Measurements from ENCODE around the gene ZMYND19.
"Not testable (repeated sequence)": the region's sequence is repeated elsewhere in the genome, so short reads cannot be mapped to it uniquely, and the experiment has no call there.

The ZMYND19 gene

DNA sequence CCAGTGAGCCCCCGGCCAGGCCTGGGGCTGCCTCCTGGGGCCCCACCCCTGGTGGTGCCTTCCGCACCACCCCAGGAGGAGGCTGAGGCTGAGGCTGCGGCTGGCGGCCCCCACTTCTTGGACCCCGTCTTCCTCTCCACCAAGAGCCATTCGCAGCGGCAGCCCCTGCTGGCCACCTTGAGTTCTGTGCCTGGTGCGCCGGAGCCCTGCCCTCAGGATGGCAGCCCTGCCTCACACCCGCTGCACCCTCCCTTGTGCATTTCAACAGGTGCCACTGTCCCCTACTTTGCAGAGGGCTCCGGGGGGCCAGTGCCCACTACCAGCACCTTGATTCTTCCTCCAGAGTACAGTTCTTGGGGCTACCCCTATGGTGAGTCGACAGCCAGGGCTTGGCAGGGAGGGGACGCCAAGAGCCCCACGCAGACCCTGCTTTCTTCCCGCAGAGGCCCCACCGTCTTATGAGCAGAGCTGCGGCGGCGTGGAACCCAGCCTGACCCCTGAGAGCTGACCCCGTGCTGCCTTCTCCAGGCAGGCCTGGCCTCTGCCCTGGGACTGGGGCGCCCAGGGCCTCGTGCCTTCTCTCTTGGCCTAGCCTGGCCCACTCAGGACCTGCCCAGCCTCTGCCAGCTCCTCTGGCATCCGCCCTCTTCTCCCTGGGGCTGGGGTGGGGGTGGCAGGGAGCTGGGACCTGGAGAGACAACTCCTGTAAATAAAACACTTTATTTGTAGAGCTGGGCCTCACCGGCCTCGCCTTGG lies 24.5 kb upstream of the ZMYND19 start:
- no peak for DNase-seq (ENCODE audit: low read depth in 2 of 2)

DNA sequence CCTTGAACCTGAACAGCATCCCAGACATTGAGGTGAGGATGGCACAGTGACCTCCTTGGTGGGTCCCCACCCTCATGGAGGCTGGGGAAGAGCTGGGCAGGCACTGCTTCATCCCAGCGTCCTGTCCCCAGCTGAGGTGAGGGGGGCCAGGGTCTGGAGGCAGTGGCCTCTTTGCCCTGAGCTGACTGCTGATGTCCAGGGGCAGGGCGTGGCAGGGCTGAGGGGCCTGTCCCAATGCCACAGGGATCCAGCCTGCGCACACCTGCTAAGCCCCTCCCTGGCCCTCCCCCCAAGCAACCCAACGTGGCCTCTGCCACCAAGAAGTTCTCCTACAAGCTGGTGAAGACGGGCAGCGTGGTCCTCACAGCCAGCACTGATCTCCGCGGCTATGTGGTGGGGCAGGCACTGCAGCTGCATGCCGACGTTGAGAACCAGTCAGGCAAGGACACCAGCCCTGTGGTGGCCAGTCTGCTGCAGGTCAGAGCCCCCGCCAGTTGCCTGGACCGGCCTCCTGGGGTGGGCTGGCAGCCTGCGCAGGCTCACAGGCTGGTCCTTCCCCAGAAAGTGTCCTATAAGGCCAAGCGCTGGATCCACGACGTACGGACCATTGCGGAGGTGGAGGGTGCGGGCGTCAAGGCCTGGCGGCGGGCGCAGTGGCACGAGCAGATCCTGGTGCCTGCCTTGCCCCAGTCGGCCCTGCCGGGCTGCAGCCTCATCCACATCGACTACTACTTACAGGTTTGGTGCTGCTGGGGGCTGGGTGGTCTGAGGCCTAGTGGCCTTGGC lies 23.6 kb upstream of the ZMYND19 start:
- DNase-seq (ENCODE audit: low read depth in 2 of 2) = no peak

DNA sequence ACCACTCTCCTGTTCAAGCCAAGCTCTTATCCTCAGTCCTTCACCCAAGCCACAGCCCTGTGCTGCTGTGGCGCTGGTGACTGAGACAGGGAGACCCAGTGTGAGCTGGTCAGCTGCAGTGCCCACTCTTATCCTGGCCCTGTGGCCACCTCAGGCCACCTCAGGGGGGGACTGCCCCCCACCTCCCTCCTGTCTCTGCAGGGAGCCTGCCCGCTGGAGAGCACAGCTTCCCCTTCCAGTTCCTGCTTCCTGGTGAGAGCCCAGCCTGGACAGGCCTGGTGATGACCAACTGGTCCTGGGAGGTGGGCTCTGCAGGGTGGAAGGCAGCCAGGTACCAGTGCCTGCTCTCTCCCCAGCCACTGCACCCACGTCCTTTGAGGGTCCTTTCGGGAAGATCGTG lies 22.9 kb upstream of the ZMYND19 start:
- DNase-seq (ENCODE audit: low read depth in 2 of 2) = no peak

DNA sequence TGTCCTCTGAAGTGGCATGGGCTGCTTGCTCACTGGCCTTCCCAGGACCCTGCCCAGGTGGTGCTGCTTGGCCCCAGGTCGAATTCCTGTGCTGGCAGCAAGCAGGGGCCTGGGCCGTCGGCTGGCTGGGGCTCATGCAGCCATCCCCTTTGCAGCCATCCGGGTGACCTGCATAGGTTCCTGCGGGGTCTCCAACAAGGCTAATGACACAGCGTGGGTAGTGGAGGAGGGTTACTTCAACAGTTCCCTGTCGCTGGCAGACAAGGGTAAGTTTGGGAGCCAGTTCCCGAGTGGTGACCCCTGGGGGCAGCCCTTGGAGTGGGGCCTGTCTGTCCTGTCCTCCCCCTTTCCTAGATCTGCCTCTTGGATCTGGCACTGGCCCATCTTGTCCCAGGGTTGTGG lies 22.4 kb upstream of the ZMYND19 start:
- no peak for DNase-seq (ENCODE audit: low read depth in 2 of 2)

- DNase-seq (ENCODE audit: low read depth in 2 of 2) = peak in 1 of 2 donors; percentile 38
Measured at GRCh38 chr9:137611623-137612609, 21.6 kb upstream of the ZMYND19 start.

GRCh38 chr9:137610944-137611343 lies 20.6 kb upstream of the ZMYND19 start:
- DNase-seq (ENCODE audit: low read depth in 2 of 2) = no peak

DNA sequence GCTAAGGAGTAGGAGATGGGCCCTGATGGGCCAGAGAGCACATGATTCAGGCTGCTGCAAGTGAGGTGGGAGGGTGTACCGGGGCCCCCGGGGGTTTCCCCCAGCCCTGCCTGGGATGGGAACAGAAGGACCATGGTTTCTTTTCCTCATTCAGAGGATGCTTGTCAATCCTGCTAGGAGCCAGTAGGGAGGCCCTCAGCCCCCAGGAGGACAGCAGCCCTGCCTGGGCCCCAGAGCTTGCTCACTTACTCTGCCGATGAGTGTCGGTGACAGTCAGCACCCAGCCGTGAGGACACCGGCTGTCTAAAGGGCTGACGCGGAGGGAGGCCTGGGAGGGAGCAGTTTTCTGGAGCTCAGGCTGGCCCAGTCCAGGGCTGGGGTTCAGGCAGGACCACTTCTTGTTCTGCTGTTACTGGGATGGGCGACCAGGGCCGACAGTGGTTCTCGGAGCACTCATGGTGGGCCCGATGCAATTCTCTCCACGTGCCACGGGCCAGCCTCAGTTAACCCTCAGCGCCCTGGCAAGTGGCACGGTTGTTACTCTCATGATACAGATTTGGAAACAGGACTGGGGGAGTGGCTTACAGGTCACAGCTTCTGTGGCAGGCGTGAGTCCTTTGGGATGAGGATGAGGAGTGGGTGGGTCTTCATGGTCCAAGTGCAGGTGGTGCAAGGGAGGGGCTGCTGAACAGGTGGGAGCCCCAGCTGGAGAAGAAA lies 17.0 kb upstream of the ZMYND19 start:
- DNase-seq (ENCODE audit: low read depth in 2 of 2) = no peak

- no peak for DNase-seq (ENCODE audit: low read depth in 2 of 2)
Measured at GRCh38 chr9:137606734-137607138, 16.4 kb upstream of the ZMYND19 start.

DNA sequence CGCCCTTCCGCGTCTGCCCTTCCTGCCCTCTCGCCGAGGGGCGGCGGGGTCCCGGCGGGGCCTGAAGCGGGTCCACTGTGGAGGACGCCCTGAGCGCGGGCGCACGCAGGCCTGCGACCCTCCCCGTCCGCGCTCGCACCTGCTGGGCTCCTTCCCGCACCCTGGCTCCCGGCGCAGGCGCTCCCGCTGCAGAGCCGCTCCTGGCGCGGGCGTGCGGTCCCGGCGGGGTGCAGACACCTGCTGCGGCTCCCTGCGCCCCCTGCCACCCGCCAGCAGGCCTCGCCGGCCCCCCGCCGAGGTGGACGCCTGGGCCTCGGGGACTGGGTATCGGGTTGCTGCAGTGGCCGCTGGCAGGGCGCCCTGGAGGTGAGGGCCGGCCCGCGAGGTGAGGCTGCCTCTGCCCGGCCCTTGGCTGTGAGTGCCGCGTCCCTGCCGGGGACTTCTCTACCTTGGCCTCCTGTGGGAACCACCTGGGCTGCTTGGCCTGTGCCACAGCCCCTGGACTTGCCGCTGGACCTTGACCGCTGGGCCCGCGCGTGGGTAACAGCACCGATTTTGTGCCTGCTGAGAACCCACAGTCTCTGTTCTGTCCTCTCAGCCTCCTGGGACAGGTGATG lies 15.8 kb upstream of the ZMYND19 start:
- DNase-seq (ENCODE audit: low read depth in 2 of 2) = no peak

GRCh38 chr9:137605121-137606004 lies 15.1 kb upstream of the ZMYND19 start, which contains the start of gene ARRDC1:
Gene ARRDC1, plus strand, starts transcription at chr9:137605686. Its CDS starts 32 bp downstream, at chr9:137605718.
- DNase-seq (ENCODE audit: low read depth in 2 of 2) = peak; percentile 87 to 89

GRCh38 chr9:137604345-137605086 lies 14.2 kb upstream of the ZMYND19 start:
- no peak for DNase-seq (ENCODE audit: low read depth in 2 of 2)

DNA sequence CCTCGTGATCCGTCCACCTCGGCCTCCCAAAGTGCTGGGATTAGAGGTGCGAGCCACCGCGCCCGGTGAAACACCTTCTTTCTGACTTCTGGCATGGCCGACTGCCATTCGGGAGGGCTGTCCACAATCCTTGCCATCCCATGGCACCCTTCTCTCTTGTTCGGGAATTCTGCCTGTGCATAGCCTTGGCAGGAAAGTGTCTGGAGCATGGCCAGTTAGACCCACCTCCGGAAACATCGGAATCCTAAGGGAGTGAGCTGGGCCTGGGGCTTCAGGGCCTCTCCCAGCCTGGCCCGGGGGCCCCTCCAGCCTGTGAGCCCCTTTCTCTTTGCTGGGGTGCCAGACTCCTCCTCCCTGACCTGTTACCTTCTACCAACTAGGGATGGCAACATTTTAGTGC lies 13.6 kb upstream of the ZMYND19 start:
- no peak for DNase-seq (ENCODE audit: low read depth in 2 of 2)

GRCh38 chr9:137602661-137603060 lies 12.3 kb upstream of the ZMYND19 start:
- DNase-seq (ENCODE audit: low read depth in 2 of 2) = no peak

GRCh38 chr9:137598943-137599342 lies 8.6 kb upstream of the ZMYND19 start:
- DNase-seq (ENCODE audit: low read depth in 2 of 2) = no peak

DNA sequence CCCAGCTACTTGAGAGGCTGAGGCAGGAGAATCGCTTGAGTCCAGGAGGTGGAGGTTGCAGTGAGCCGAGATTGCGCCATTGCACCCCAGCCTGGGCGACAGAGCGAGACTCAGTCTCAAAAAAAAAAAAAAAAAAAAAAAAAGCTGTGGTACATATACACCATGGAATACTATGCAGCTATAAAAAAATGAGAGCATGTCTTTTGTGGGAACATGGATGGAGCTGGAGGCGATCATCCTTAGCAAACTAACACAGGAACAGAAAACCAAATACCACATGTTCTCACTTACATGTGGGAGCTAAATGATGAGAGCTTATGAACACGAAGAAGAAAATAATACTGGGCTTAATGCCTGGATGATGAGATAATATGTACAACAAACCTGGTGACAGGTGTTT lies 6.3 kb upstream of the ZMYND19 start:
- not testable (repeated sequence) for DNase-seq (ENCODE audit: low read depth in 2 of 2)

DNA sequence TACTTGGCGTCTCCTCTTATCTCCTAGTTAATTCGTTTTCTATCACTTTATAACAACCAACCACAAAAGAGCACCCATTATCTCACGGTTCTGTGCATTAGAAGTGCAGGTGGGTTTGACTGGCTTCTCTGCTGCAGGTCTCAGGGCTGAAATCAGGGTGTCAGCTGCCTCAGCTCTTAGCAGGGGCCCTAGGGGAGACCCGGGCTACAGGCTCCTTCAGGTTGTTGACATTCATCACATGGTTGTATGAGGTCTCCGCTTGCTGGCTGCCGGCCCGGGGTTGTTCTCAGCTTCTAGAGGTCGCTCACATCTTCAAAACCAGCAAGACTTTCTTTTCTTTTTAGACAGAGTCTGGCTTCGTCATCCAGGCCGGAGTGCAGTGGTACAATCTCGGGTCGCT lies 2.9 kb upstream of the ZMYND19 start:
- no peak for DNase-seq (ENCODE audit: low read depth in 2 of 2)

GRCh38 chr9:137592767-137593166 lies 2.5 kb upstream of the ZMYND19 start:
- no peak for DNase-seq (ENCODE audit: low read depth in 2 of 2)

- no peak for DNase-seq (ENCODE audit: low read depth in 2 of 2)
Measured at GRCh38 chr9:137590123-137590468, 216 bp downstream of the ZMYND19 start.

DNA sequence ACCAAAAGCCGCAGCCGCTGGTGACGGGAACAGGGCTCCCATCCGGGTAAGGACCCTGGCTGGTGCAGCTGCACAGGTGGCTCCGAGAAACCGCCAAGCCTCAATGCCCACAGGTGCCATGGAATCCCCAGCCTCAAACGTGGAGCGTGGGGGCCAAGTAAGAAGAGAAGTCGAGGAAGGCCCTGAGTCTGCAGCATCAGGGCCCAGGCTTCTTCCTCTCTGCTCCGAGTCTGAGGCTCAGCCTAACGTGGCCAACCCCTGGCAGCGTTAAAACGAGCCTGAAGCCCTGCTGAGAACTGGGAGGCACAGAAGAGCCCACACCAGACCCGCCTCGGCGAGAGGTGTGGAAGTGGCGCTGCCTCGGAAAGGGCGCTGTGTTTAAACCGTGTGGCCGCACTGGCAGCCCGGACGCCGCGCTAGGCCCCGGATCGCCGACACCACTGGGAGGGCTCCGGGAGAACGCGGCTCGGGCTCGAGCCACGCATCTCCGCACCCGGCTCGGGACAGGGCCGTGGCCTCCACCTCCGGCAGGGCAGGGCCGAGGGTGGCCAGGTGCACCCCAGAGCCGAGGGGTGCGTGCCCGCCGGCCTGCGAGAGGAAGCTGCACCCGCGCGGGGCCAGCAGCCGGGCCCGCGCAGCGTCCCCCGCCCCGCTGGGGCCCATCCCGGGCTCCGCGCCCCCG lies 730 bp downstream of the ZMYND19 start:
- DNase-seq (ENCODE audit: low read depth in 2 of 2) = no peak

All from stimulated activated CD4-positive, alpha-beta T cell treated with anti-CD3 and anti-CD28 coated beads, Interleukin-15, amount 100 ng/mL, for 48 hours (primary cell).